Brain microvascular endothelial cell (primary cell): ENCODE data around the gene FSD2.
A peak's percentile ranks its signal among the peaks of the same experiment; 100 is the strongest.

ENCODE experiments used
- DNase-seq: peaks from one replicate; pipeline ENCODE4 v3.0.0-alpha.2; 2020
- H3K27ac ChIP-seq: fragments of 250-450 bp; sonication (Bioruptor Pico); 2 replicates; pipeline ENCODE4 v1.5.1; 2020; ENCODE audit warnings: mild to moderate bottlenecking, moderate library complexity
- H3K27me3 ChIP-seq: fragments of 250-450 bp; sonication (Bioruptor Pico); replicated peaks from 2 replicates; pipeline ENCODE4 v1.5.1; 2020; ENCODE audit warnings: mild to moderate bottlenecking
- H3K36me3 ChIP-seq: fragments of 250-450 bp; sonication (Bioruptor Pico); replicated peaks from 2 replicates; pipeline ENCODE4 v1.5.1; 2020; ENCODE audit warnings: mild to moderate bottlenecking
- H3K4me3 ChIP-seq: 2 replicates; pipeline ENCODE4 v1.5.1; 2011; ENCODE audit warnings: low read depth, mild to moderate bottlenecking, control low read depth, low read length, moderate library complexity
- in situ Hi-C: cut with HindIII; loops from 2 replicates; pipeline ENCODE4 v1.10.0; 2017; ENCODE audit warnings: low sequenced_read_pairs, low pct_ligation_motif_present
- TF ChIP-seq, protein P1 (sequence below): IDR thresholded peaks from 2 replicates; pipeline ENCODE4 v1.5.1; 2011; ENCODE audit warnings: low read depth, mild to moderate bottlenecking, moderate library complexity, low read length, control low read depth, inconsistent platforms; ENCODE audit errors: missing control alignments

Gene FSD2

DNA sequence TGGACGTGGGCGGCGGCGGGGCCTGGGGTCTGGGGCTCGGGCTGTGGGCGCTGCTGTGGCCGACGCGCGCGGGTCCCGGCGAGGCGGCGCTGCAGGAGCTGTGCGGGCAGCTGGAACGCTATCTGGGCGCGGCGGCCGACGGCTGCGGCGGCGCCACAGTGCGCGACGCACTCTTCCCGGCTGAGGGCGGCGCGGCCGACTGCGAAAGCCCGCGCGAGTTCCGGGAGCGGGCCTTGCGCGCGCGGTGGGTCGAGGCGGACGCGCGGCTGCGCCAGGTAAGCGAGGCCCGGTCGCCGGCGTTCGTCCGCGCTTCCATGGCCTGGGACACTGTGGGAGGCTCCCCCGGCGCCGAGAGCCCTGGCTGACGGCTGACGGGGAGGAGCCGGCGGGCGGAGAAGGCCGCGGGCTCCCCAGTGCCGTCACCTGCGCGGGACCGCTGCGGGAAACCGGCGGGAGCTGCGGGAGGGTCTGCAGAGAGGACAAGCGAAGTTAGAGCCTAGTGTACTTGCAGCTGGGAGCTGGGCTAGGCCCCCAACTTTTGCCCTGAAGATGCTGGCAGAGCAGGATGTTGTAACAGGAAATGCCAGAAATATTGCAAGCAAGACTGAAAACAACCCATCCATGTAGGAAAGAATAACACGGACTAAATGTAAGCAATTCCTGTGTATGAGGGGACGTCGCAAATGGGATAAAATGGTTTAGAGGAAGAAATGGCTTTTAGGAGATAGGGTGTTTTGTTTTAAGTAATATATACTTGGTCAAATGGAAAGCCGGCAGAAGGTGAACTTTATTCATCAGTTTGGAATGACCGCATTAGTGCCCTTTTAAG lies 4.4 kb upstream of the FSD2 start:
- TF ChIP-seq, protein P1, sequence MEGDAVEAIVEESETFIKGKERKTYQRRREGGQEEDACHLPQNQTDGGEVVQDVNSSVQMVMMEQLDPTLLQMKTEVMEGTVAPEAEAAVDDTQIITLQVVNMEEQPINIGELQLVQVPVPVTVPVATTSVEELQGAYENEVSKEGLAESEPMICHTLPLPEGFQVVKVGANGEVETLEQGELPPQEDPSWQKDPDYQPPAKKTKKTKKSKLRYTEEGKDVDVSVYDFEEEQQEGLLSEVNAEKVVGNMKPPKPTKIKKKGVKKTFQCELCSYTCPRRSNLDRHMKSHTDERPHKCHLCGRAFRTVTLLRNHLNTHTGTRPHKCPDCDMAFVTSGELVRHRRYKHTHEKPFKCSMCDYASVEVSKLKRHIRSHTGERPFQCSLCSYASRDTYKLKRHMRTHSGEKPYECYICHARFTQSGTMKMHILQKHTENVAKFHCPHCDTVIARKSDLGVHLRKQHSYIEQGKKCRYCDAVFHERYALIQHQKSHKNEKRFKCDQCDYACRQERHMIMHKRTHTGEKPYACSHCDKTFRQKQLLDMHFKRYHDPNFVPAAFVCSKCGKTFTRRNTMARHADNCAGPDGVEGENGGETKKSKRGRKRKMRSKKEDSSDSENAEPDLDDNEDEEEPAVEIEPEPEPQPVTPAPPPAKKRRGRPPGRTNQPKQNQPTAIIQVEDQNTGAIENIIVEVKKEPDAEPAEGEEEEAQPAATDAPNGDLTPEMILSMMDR: no peak
- in situ Hi-C loops: no loop called here
- peak overlapping the region; percentile 95 for H3K27ac ChIP-seq
- H3K4me3 ChIP-seq: peak overlapping the region; percentile 87
- no peak for DNase-seq
- H3K36me3 ChIP-seq: peaks cover 9% of the 10 kb centered on the region
- no peaks in the 10 kb centered on the region for H3K27me3 ChIP-seq

DNA sequence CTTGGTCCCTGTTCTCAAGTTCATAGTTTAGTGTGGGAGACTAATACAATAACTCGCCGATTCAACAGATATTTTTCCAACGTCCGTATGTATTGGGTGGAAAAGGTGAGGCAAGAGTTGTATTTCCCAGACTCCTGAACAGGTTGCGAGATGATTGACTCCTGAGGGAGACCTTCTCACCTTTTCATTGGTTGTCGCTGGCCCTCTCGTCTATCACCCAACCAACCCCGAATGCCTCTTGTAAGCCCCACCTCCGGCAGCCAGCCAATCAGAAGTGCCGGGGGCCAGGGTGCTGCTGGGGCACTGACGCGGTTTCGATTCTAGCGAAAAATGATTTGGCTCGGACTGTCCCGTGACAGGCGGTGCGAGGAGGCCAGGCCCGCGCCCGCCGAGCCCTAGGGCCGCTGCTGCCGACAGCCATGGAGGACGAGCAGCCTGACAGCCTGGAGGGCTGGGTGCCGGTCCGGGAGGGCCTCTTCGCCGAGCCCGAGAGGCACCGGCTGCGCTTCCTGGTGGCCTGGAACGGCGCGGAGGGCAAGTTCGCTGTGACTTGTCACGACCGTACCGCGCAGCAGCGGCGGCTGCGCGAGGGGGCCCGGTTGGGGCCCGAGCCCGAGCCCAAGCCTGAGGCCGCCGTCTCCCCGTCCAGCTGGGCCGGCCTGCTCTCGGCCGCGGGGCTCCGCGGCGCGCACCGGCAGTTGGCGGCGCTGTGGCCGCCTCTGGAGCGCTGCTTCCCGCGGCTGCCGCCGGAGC lies 3.6 kb upstream of the FSD2 start, which contains the start of gene WHAMM:
WHAMM (plus strand) TSS at position 321 of the 753 bp plus-strand sequence; CDS start at position 420, 99 bp downstream.
- in situ Hi-C loops: no loop called here
- DNase-seq: peak; percentile 98
- H3K27ac ChIP-seq: peak within 1 kb of the TSS; percentile 95
- no peaks in the 10 kb centered on the region for H3K27me3 ChIP-seq
- TF ChIP-seq, protein P1: no peak
- H3K4me3 ChIP-seq: peak within 1 kb of the TSS; percentile 87
- H3K36me3 ChIP-seq: peaks cover 9% of the 10 kb centered on the region

DNA sequence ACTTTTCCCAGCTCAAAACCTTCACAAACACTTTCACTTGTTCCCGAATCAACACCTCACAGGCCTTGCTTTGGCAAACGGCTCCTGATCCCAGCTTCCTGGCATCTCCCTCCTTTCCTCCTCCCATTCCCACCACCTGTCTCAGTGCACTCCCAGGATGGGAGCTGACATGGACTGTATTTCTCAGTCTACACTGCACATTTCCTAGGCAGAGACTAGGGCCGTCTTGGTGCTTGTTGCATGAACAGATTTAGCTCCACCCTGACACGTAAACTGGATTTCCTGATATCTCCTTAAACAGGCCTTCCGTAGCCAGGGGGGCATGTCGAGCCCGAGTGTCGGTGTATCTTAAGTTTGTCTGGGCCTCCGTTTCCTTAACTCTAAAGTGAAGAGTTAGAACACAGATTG lies 2.8 kb upstream of the FSD2 start:
- no peak overlapping the region for H3K4me3 ChIP-seq
- peaks cover 4% of the 10 kb centered on the region for H3K36me3 ChIP-seq
- DNase-seq: no peak
- in situ Hi-C loops: no loop called here
- H3K27ac ChIP-seq: no peak overlapping the region
- TF ChIP-seq, protein P1: no peak
- no peaks in the 10 kb centered on the region for H3K27me3 ChIP-seq

DNA sequence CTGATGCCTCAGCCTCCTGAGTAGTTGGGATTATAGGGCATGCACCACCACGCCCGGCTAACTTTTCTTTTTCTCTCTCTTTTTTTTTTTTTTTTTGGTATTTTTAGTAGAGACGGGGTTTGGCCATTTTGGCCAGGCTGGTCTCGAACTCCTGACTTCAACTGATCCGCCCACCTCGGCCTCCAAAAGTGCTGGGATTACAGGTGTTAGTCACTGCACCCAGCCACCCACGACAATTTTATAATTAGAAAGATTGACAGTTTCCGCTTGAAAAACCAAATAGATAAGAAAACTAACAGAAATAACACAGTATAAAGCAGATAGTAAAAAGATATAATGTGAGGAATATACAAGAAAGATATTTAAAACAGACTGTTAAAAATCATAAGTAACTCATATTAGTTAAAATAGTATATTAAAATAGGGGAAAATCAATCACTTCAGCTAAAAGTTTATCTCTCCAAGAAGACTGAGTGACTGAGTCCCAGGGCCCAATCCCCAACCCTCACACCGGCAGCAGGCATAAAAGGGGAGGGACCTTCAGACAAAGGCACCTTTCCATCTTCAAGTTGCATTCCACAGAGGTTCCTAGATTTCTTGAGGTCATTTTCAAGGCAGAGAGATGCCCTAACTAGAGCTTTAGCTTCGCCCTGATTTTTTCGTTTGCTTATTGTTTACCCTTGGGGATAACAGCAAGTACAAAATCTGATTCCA lies 2.2 kb upstream of the FSD2 start:
- no peak for DNase-seq
- no peak overlapping the region for H3K4me3 ChIP-seq
- peaks cover 2% of the 10 kb centered on the region for H3K36me3 ChIP-seq
- in situ Hi-C loops: no loop called here
- H3K27ac ChIP-seq: no peak overlapping the region
- TF ChIP-seq, protein P1: no peak
- H3K27me3 ChIP-seq: no peaks in the 10 kb centered on the region

DNA sequence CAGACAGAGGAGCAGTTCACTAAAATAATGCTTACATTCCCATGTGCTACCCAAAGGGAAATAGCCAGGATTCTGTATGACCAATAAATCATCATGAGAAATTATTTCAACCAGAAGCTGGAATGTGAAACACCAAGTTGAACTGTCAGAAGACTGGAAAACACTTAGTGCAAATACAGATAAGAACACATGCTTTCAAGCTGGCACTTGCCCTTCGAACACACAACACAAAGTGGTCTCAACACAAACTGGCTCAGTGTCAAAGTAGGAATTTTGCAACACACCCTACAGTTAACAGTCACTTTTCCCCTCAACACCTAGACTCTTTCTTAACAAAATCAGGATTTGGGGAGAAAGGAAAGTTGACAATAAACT lies 1.3 kb downstream of the FSD2 start:
- DNase-seq: no peak

More for the DNA sequence above, 1.3 kb downstream of the FSD2 start:
- Histone ChIP-seq H3K4me3 (no peak overlapping the region), H3K27ac (no peak overlapping the region), H3K27me3 (no peaks in the 10 kb centered on the region), H3K36me3 (no peaks in the 10 kb centered on the region)
- in situ Hi-C loops: no loop called here
- TF ChIP-seq, protein P1: no peak
